Peyer's patch (tissue), 4 donors: ENCODE measurements around the gene EYA3.

Source experiments
- CTCF ChIP-seq, 6 experiments: fragments of 450-650 bp in 4 of 6; fragments of 200-600 bp in 2 of 6; sonication (generic) in 1 of 6; IDR thresholded peaks; one replicate each; pipeline ENCODE4 v1.5.1; 2017 to 2019; ENCODE audit warnings: antibody characterized with exemption in 6 of 6, mild to moderate bottlenecking in 3 of 6, moderate library complexity in 1 of 6
- POLR2A ChIP-seq, 2 donors: fragments of 450-650 bp; IDR thresholded peaks; one replicate each; pipeline ENCODE4 v1.5.1; 2017; ENCODE audit warnings: antibody characterized with exemption in 2 of 2, mild to moderate bottlenecking in 2 of 2, moderate library complexity in 2 of 2

GRCh38 chr1:28126212-28126611 is 37.8 kb upstream of the EYA3 start:
- TF ChIP-seq CTCF (IDR thresholded peaks at IDR 0.05) (no peak), POLR2A (IDR thresholded peaks at IDR 0.05) (no peak)
